ENCODE results near the gene ARHGAP19. TPM values are rescaled to one million over a fixed set of nuclear protein-coding genes. Genes with fewer than 3 reads are reported as not detected.

Gene ARHGAP19
- total RNA-seq, 5 donors from 2014 or later (not counting 1 experiment from before 2014, with no cell fraction given) = 11.0 to 18.9 (median 15.0) TPM

DNA sequence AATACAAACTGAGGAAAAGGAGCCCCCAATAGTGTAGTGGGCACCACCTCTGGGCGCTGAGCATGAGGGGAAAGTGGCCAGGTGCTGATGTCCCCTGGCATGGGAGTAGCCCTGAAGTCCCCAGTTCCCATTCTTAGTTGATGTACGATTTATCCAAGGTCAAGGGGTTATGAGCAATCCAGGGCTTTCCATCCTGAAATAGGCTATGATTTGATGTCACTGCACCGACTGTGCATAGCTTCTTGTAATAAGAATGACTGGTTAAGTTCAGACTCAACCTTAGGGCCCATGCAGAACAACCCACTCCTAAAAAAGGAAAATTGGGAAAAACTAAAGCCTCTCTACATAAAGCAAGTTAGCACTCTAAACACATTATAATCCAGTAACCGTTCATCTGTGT, 31.1 kb upstream of the ARHGAP19 start:
- Histone ChIP-seq H3K4me3 (ENCODE audit: control insufficient read depth in 1 of 2, extremely low read depth in 1 of 2, low read length in 1 of 2) (no peak overlapping the region), H3K9me3 (no peaks in the 10 kb centered on the region), H3K36me3 (ENCODE audit: control insufficient read depth in 2 of 2, extremely low read depth in 1 of 2, insufficient read depth in 1 of 2, low read length in 1 of 2) (peaks cover 0 to 1% of the 10 kb centered on the region in 2 donors), H3K27ac (ENCODE audit: low read length) (no peak overlapping the region), H3K27me3 (replicated peaks in 1 of 2; ENCODE audit: control insufficient read depth in 2 of 2, extremely low read depth in 1 of 2, insufficient read depth in 2 of 2, low read length in 1 of 2) (no peaks in the 10 kb centered on the region), H3K4me1 (ENCODE audit: control insufficient read depth in 1 of 2, extremely low read depth in 1 of 2, insufficient read depth in 2 of 2, low read length in 2 of 2) (peaks cover 16 to 30% of the 10 kb centered on the region in 2 experiments)
- Mint-ChIP-seq H3K27me3 (no peaks in the 10 kb centered on the region), H3K27ac (no peak overlapping the region), H3K36me3 (no peaks in the 10 kb centered on the region), H3K4me3 (no peak overlapping the region), H3K9me3 (no peaks in the 10 kb centered on the region), H3K4me1 (peaks cover 38 to 52% (median 41%) of the 10 kb centered on the region in 3 donors)
- WGBS (ENCODE audit: insufficient coverage) = 76% methylated on average over 3 of the region's 4 CpGs
- DNase-seq (no peak), ATAC-seq (replicated peaks in 1 of 4) (no peak)
- POLR2A ChIA-PET = no interaction called here
- CTCF ChIA-PET = interaction anchor here (0.7 to 1.2 kb wide), 2 partner anchors 45 to 374 kb away, joined by 3 read pairs; no protein-coding TSS in a partner anchor

DNA sequence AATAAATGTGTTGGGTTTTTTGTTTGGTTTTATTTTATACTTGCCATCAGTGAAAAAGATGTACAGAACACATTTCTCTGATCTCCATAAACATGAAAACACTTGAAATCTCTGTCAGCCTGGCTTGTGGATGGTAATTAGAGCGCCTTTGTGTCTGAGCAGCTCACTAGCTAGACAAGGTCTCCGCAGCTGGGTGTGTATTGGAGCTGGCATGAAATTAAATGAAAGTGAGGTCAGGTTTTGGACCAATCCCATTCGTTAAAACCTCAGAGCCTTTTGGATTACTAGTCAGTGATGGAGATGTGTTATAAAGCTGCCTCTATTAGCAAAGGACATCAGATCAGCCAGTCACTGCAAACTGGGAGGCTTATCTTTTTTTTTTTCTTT, 29.4 kb upstream of the ARHGAP19 start:
- H3K27ac Mint-ChIP-seq = peak overlapping the region; percentile 61 to 73
- no peak for ATAC-seq (replicated peaks in 1 of 4)
- CTCF ChIA-PET = interaction anchor here in 1 of 2 donors (0.7 to 1.4 kb wide), 2 partner anchors 10 to 679 kb away, joined by 3 to 4 read pairs; no protein-coding TSS in a partner anchor

DNA sequence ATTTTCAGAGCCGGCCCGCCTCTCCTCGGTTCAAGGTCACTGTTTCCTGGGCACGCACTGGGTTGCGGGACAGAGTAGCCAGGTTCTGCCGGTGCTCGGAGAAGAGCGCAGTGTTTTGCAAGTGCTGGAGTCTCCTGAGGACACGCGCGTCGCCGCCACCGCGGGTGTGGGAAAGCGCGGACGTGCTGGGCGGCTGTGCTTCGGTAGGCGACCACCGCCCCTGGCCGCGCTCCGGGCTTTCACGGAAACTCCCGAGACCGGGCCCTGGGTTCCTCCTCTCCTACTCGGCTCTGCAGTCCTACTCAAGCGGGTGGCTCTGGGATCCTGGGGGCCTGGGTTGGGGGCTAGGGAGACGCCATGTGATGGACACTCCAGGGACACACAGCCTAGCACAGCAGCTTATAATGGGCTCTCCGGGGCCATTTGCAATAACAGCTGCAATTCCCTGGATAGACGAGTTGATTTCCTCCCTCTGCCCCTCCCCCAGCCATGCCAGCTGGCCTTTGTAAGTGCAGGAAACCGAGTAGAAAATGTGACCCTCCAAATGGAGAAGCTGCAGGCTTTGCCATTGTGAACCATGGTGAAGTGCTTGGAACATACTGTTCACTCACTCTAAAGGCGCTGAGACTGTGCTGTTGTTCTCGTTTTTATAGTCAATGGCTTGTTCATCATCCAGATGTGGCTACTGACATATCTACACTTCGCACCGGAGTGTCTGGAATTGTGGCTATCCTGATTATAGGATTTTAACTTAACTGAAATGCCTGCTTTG, 28.8 kb upstream of the ARHGAP19 start:
- peak overlapping the region; percentile 94 to 95 for H3K27ac Mint-ChIP-seq
- peaks cover 16 to 33% of the 10 kb centered on the region in 2 experiments for H3K4me1 ChIP-seq (ENCODE audit: control insufficient read depth in 1 of 2, extremely low read depth in 1 of 2, insufficient read depth in 2 of 2, low read length in 2 of 2)
- ChIA-PET CTCF (interaction anchor here in 1 of 2 donors (1.4 kb wide), 1 partner anchor 10 kb away, joined by 4 read pairs; no protein-coding TSS in a partner anchor), POLR2A (interaction anchor here in 1 of 2 donors (1.1 kb wide), 1 partner anchor 12 kb away, joined by 4 read pairs; no protein-coding TSS in a partner anchor)
- H3K9me3 Mint-ChIP-seq = no peaks in the 10 kb centered on the region
- no peaks in the 10 kb centered on the region for H3K27me3 Mint-ChIP-seq
- H3K4me1 Mint-ChIP-seq = peaks cover 28 to 41% (median 32%) of the 10 kb centered on the region in 3 donors
- 29% methylated on average over 27 of the region's 38 CpGs for WGBS (ENCODE audit: insufficient coverage)
- H3K27ac ChIP-seq (ENCODE audit: low read length) = peak overlapping the region; percentile 25
- peak overlapping the region; percentile 87 to 97 (median 92) for H3K4me3 Mint-ChIP-seq
- H3K27me3 ChIP-seq (replicated peaks in 1 of 2; ENCODE audit: control insufficient read depth in 2 of 2, extremely low read depth in 1 of 2, insufficient read depth in 2 of 2, low read length in 1 of 2) = peaks cover 0 to 3% of the 10 kb centered on the region in 2 experiments
- H3K36me3 ChIP-seq (ENCODE audit: control insufficient read depth in 2 of 2, extremely low read depth in 1 of 2, insufficient read depth in 1 of 2, low read length in 1 of 2) = no peaks in the 10 kb centered on the region
- no peaks in the 10 kb centered on the region for H3K36me3 Mint-ChIP-seq
- ATAC-seq (replicated peaks in 1 of 4) = no peak
- H3K9me3 ChIP-seq = no peaks in the 10 kb centered on the region
- peak overlapping the region; percentile 63 to 85 for H3K4me3 ChIP-seq (ENCODE audit: control insufficient read depth in 1 of 2, extremely low read depth in 1 of 2, low read length in 1 of 2)
- DNase-seq = peak in 8 of 35 experiments; percentile 2 to 22 (median 10)

More for the DNA sequence above, 29.4 kb upstream of the ARHGAP19 start:
- H3K27ac ChIP-seq (ENCODE audit: low read length) = no peak overlapping the region
- H3K27me3 ChIP-seq (replicated peaks in 1 of 2; ENCODE audit: control insufficient read depth in 2 of 2, extremely low read depth in 1 of 2, insufficient read depth in 2 of 2, low read length in 1 of 2) = peaks cover 0 to 3% of the 10 kb centered on the region in 2 experiments
- no peaks in the 10 kb centered on the region for H3K9me3 Mint-ChIP-seq
- H3K36me3 Mint-ChIP-seq = no peaks in the 10 kb centered on the region
- no peak overlapping the region for H3K4me3 ChIP-seq (ENCODE audit: control insufficient read depth in 1 of 2, extremely low read depth in 1 of 2, low read length in 1 of 2)
- 100% methylated on average over 3 of the region's 3 CpGs for WGBS (ENCODE audit: insufficient coverage)
- peaks cover 28 to 46% (median 32%) of the 10 kb centered on the region in 3 donors for H3K4me1 Mint-ChIP-seq
- POLR2A ChIA-PET = interaction anchor here in 1 of 2 donors (0.7 to 1.1 kb wide), 2 partner anchors 11 to 100 kb away, joined by 3 to 4 read pairs; no protein-coding TSS in a partner anchor
- H3K27me3 Mint-ChIP-seq = no peaks in the 10 kb centered on the region
- no peaks in the 10 kb centered on the region for H3K36me3 ChIP-seq (ENCODE audit: control insufficient read depth in 2 of 2, extremely low read depth in 1 of 2, insufficient read depth in 1 of 2, low read length in 1 of 2)
- H3K4me1 ChIP-seq (ENCODE audit: control insufficient read depth in 1 of 2, extremely low read depth in 1 of 2, insufficient read depth in 2 of 2, low read length in 2 of 2) = peaks cover 16 to 33% of the 10 kb centered on the region in 2 experiments
- no peak for DNase-seq
- H3K9me3 ChIP-seq = no peaks in the 10 kb centered on the region
- H3K4me3 Mint-ChIP-seq = peak overlapping the region; percentile 87 to 97 (median 92)

DNA sequence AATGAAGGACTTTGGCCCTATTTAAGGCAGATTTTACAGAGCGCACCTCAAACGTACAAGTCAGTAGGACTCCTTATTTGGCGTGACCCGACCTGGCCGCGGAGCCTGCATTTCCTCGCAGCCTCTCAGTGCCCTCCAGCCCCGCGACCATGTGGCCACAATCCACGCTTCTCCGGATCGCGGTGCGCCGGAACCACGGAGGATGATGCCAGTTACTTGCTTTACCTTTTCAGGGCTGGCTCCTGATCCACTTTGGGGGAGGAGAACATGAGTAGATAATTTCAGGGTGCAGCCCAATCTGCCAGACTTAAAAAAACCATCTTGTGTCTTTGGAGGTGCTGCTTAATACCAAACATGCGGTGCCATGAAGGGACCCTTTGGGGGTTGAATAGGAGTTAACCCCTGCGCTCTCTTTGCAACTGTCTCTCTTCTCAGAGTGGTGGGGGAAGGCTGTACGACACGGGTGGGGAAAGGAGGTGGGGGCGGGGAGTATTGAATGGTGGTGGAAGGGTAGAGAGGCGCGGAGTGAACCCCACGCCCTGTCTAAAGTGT, 28.1 kb upstream of the ARHGAP19 start:
- Histone ChIP-seq H3K4me3 (ENCODE audit: control insufficient read depth in 1 of 2, extremely low read depth in 1 of 2, low read length in 1 of 2) (peak overlapping the region; percentile 63 to 85), H3K9me3 (no peaks in the 10 kb centered on the region), H3K36me3 (ENCODE audit: control insufficient read depth in 2 of 2, extremely low read depth in 1 of 2, insufficient read depth in 1 of 2, low read length in 1 of 2) (no peaks in the 10 kb centered on the region), H3K4me1 (ENCODE audit: control insufficient read depth in 1 of 2, extremely low read depth in 1 of 2, insufficient read depth in 2 of 2, low read length in 2 of 2) (peaks cover 16 to 33% of the 10 kb centered on the region in 2 experiments), H3K27me3 (replicated peaks in 1 of 2; ENCODE audit: control insufficient read depth in 2 of 2, extremely low read depth in 1 of 2, insufficient read depth in 2 of 2, low read length in 1 of 2) (peaks cover 0 to 3% of the 10 kb centered on the region in 2 experiments), H3K27ac (ENCODE audit: low read length) (peak overlapping the region; percentile 25)
- Mint-ChIP-seq H3K36me3 (no peaks in the 10 kb centered on the region), H3K9me3 (no peaks in the 10 kb centered on the region), H3K27ac (peak overlapping the region; percentile 94 to 95), H3K4me3 (peak overlapping the region; percentile 87 to 97 (median 92)), H3K27me3 (no peaks in the 10 kb centered on the region), H3K4me1 (peaks cover 28 to 39% (median 32%) of the 10 kb centered on the region in 3 donors)
- POLR2A ChIA-PET = interaction anchor here (1.2 to 2.3 kb wide), 3 partner anchors 13 to 81 kb away, joined by 4 to 13 read pairs (median 10); partner anchors contain the start of genes FRAT2 (in 2 of the 2) and RRP12 (in 1 of the 2)
- CTCF ChIA-PET = interaction anchor here (1.2 to 2.8 kb wide), 5 partner anchors 11 to 81 kb away, joined by 4 to 28 read pairs (median 8); partner anchors contain the start of genes FRAT2 (in 1 of the 2) and RRP12 (in 1 of the 2)
- DNase-seq (peak in 14 of 35 experiments; percentile 3 to 32 (median 14)), ATAC-seq (replicated peaks in 1 of 4) (peak in 2 of 4 experiments; percentile 1 to 4)
- 9% methylated on average over 15 of the region's 24 CpGs for WGBS (ENCODE audit: insufficient coverage)

- under 1% methylated on average over 78 of the region's 83 CpGs for WGBS (ENCODE audit: insufficient coverage)
- H3K36me3 ChIP-seq (ENCODE audit: control insufficient read depth in 2 of 2, extremely low read depth in 1 of 2, insufficient read depth in 1 of 2, low read length in 1 of 2) = no peaks in the 10 kb centered on the region
- H3K4me3 ChIP-seq (ENCODE audit: control insufficient read depth in 1 of 2, extremely low read depth in 1 of 2, low read length in 1 of 2) = peak overlapping the region; percentile 63 to 85
- ChIA-PET POLR2A (interaction anchor here (1.2 to 2.3 kb wide), 3 partner anchors 13 to 81 kb away, joined by 4 to 13 read pairs (median 10); partner anchors contain the start of genes FRAT2 (in 2 of the 2) and RRP12 (in 1 of the 2)), CTCF (interaction anchor here (1.2 to 2.8 kb wide), 4 partner anchors 13 to 81 kb away, joined by 5 to 28 read pairs (median 10); partner anchors contain the start of genes FRAT2 (in 1 of the 2) and RRP12 (in 1 of the 2))
- H3K9me3 Mint-ChIP-seq = no peaks in the 10 kb centered on the region
- no peaks in the 10 kb centered on the region for H3K27me3 Mint-ChIP-seq
- peaks cover 0 to 3% of the 10 kb centered on the region in 2 experiments for H3K27me3 ChIP-seq (replicated peaks in 1 of 2; ENCODE audit: control insufficient read depth in 2 of 2, extremely low read depth in 1 of 2, insufficient read depth in 2 of 2, low read length in 1 of 2)
- no peaks in the 10 kb centered on the region for H3K9me3 ChIP-seq
- H3K27ac Mint-ChIP-seq = peak overlapping the region; percentile 94 to 95
- peak overlapping the region; percentile 87 to 97 (median 92) for H3K4me3 Mint-ChIP-seq
- no peaks in the 10 kb centered on the region for H3K36me3 Mint-ChIP-seq
- peaks cover 16 to 33% of the 10 kb centered on the region in 2 experiments for H3K4me1 ChIP-seq (ENCODE audit: control insufficient read depth in 1 of 2, extremely low read depth in 1 of 2, insufficient read depth in 2 of 2, low read length in 2 of 2)
- peak; percentile 25 to 80 (median 56) for DNase-seq
- peaks cover 28 to 39% (median 31%) of the 10 kb centered on the region in 3 donors for H3K4me1 Mint-ChIP-seq
- peak; percentile 44 to 55 (median 49) for ATAC-seq (replicated peaks in 1 of 4)
- H3K27ac ChIP-seq (ENCODE audit: low read length) = peak overlapping the region; percentile 25
Observed at GRCh38 chr10:97319671-97320479, 27.4 kb upstream of the ARHGAP19 start.
